HepG2 (cell line): ENCODE measurements around the gene ZBTB20.

Source experiments
- CTCF ChIP-seq: sonication (generic); formaldehyde crosslinking; IDR thresholded peaks from 2 replicates; pipeline ENCODE4 v1.5.0; 2020; ENCODE audit warnings: mild to moderate bottlenecking, missing genetic modification reagents, moderate library complexity
- EP300 ChIP-seq, 3 experiments: sonication (generic) in 1 of 3; formaldehyde crosslinking in 1 of 3; IDR thresholded peaks; 2 replicates each; pipeline versions ENCODE4 v1.5.1 to v1.6.1; 2011 to 2020; ENCODE audit warnings: low read depth in 2 of 3, low read length in 2 of 3, borderline replicate concordance in 1 of 3, improper control_type of control experiment in 1 of 3, mild to moderate bottlenecking in 1 of 3, missing genetic modification reagents in 1 of 3, moderate library complexity in 1 of 3
- FOXM1 ChIP-seq: sonication (generic); formaldehyde crosslinking; IDR thresholded peaks from 2 replicates; pipeline ENCODE4 v1.5.0; 2020; ENCODE audit warnings: missing genetic modification reagents
- POLR2AphosphoS5 ChIP-seq: IDR thresholded peaks from 2 replicates; pipeline ENCODE4 v1.6.1; 2012; ENCODE audit warnings: low read depth, low read length
- RBM39 ChIP-seq: fragments of 200-400 bp; formaldehyde crosslinking; IDR thresholded peaks from one replicate; pipeline ENCODE4 v1.6.1; 2018; ENCODE audit warnings: antibody characterized with exemption, mild to moderate bottlenecking, low read depth, low read length; ENCODE audit not compliant: poor library complexity, severe bottlenecking
- ZC3H4 ChIP-seq: sonication (generic); formaldehyde crosslinking; IDR thresholded peaks from 2 replicates; pipeline ENCODE4 v1.4.0; 2020; ENCODE audit warnings: missing genetic modification reagents, borderline replicate concordance
- ZFP62 ChIP-seq: sonication (generic); formaldehyde crosslinking; IDR thresholded peaks from 2 replicates; pipeline ENCODE4 v1.4.0; 2020; ENCODE audit warnings: missing genetic modification reagents
- ZNF274 ChIP-seq: sonication (generic); formaldehyde crosslinking; IDR thresholded peaks from 2 replicates; pipeline ENCODE4 v1.5.1; 2020; ENCODE audit warnings: mild to moderate bottlenecking, missing genetic modification reagents
- ZNF432 ChIP-seq: sonication (generic); formaldehyde crosslinking; IDR thresholded peaks from 2 replicates; pipeline ENCODE4 v1.5.0; 2020; ENCODE audit warnings: missing genetic modification reagents, mild to moderate bottlenecking, borderline replicate concordance

- TF ChIP-seq ZFP62 (no peak), EP300 (IDR thresholded peaks at IDR 0.05; ENCODE audit: low read depth in 2 of 2, low read length in 2 of 2) (no peak), EP300 (CRISPR knock-in tag; IDR thresholded peaks at IDR 0.05; ENCODE audit: borderline replicate concordance) (no peak), CTCF (CRISPR knock-in tag) (no peak), FOXM1 (CRISPR knock-in tag) (no peak), POLR2AphosphoS5 (no peak), ZNF274 (CRISPR knock-in tag) (no peak), ZNF432 (no peak), RBM39 (no peak), ZC3H4 (CRISPR knock-in tag) (no peak)
These were observed 127.2 kb downstream of the ZBTB20 start for GRCh38 chr3:115019900-115020299.
